Peyer's patch (tissue), 4 donors: Measurements from ENCODE around the gene ZDHHC8.

Experiments
- CTCF ChIP-seq, 6 experiments: fragments of 450-650 bp in 4 of 6; fragments of 200-600 bp in 2 of 6; sonication (generic) in 1 of 6; IDR thresholded peaks; one replicate each; pipeline ENCODE4 v1.5.1; 2017 to 2019; ENCODE audit warnings: antibody characterized with exemption in 6 of 6, mild to moderate bottlenecking in 3 of 6, moderate library complexity in 1 of 6
- POLR2A ChIP-seq, 2 donors: fragments of 450-650 bp; IDR thresholded peaks; one replicate each; pipeline ENCODE4 v1.5.1; 2017; ENCODE audit warnings: antibody characterized with exemption in 2 of 2, mild to moderate bottlenecking in 2 of 2, moderate library complexity in 2 of 2

- TF ChIP-seq POLR2A (IDR thresholded peaks at IDR 0.05) (no peak), CTCF (IDR thresholded peaks at IDR 0.05) (no peak)
Measured at GRCh38 chr22:20109411-20110358, 21.9 kb upstream of the ZDHHC8 start.
